ENCODE measurements around the gene SMIM28.

Gene SMIM28

DNA sequence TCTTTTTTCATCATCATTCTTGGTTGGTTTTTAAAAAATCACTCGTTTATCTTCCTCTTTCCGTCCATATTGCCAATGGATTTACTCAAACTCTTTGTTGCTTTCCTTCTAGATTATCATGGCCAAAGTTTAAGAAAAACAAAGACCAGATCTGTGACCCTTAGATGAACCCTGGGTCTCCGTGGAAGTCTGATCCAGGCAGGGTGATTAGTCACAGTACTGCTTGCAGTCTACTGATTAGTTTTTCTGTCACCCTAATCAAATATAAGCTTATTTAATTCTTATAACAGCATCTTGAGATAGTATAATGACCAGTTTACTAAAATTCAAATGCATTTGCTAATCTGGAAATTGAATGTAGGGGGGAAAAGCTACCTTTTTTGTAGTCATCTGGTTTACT lies 6.0 kb upstream of the SMIM28 start:
- H3K4me3 ChIP-seq (ENCODE audit: low read depth, low read length): no peak overlapping the region
- TF ChIP-seq, protein P1, sequence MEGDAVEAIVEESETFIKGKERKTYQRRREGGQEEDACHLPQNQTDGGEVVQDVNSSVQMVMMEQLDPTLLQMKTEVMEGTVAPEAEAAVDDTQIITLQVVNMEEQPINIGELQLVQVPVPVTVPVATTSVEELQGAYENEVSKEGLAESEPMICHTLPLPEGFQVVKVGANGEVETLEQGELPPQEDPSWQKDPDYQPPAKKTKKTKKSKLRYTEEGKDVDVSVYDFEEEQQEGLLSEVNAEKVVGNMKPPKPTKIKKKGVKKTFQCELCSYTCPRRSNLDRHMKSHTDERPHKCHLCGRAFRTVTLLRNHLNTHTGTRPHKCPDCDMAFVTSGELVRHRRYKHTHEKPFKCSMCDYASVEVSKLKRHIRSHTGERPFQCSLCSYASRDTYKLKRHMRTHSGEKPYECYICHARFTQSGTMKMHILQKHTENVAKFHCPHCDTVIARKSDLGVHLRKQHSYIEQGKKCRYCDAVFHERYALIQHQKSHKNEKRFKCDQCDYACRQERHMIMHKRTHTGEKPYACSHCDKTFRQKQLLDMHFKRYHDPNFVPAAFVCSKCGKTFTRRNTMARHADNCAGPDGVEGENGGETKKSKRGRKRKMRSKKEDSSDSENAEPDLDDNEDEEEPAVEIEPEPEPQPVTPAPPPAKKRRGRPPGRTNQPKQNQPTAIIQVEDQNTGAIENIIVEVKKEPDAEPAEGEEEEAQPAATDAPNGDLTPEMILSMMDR (IDR thresholded peaks at IDR 0.05; ENCODE audit: insufficient read depth, low read depth, low read length, missing control alignments): no peak
- no peak for DNase-seq (ENCODE audit: low read depth)

DNA sequence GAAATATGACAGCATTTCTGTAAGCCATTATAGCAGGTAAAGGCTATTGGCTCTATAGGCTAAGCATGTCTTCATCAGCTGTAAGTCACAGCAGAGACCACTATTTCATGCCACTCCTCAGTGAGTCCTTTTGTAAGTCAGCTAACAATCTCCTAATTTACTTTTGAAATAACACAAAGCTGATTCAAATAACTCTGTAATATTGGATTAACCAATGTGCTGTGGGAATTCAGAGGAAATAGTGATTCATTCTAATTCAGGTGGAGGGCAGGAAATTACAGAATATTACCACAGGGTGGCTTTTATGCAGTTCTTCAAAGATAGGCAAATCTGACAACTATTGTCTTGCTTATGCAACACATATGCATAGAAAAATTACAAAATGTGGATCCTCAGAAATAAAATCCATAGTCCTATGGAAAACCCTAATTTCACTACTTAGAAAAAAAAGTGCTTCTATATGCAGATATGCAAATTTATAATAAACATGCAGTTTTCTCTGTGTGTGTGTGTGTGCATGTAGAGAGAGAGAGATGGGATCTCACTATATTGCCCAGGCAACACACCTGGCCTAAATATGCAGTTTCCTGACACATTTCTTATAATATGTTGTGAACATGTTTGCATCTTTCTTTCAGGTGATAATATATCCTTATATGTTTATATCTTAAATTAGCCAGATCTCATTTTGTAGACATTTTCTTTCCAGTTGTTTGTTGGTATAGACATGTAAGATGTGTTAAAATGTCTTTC lies 4.8 kb upstream of the SMIM28 start:
- no peak for DNase-seq (ENCODE audit: low read depth)
- no peak overlapping the region for H3K4me3 ChIP-seq (ENCODE audit: low read depth, low read length)
- TF ChIP-seq, protein P1 (IDR thresholded peaks at IDR 0.05; ENCODE audit: insufficient read depth, low read depth, low read length, missing control alignments): no peak

DNA sequence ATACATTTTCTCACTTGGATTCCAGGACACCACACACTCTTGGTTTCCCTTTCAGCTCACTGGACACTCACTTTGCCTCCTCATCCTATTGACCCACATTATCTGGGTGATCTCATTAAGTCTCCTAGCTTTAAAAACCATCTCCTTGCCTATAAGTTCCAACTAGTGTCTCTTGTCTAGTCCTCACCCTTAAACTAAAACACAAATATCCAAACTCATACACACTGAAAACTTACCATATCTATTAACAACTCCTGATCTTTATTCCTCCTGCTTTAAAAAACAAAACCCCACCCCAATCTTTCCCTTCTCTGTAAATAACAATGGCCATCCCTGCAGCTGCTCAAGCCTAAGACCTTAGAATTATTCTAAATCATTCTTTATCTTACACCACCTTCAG lies 3.5 kb upstream of the SMIM28 start:
- TF ChIP-seq, protein P1 (IDR thresholded peaks at IDR 0.05; ENCODE audit: insufficient read depth, low read depth, low read length, missing control alignments): no peak
- DNase-seq (ENCODE audit: low read depth): no peak
- no peak overlapping the region for H3K4me3 ChIP-seq (ENCODE audit: low read depth, low read length)

- TF ChIP-seq, protein P1 (IDR thresholded peaks at IDR 0.05; ENCODE audit: insufficient read depth, low read depth, low read length, missing control alignments): no peak
- H3K4me3 ChIP-seq (ENCODE audit: low read depth, low read length): no peak overlapping the region
- no peak for DNase-seq (ENCODE audit: low read depth)
Measured at GRCh38 chr6:138374815-138375214, 2.9 kb upstream of the SMIM28 start.

DNA sequence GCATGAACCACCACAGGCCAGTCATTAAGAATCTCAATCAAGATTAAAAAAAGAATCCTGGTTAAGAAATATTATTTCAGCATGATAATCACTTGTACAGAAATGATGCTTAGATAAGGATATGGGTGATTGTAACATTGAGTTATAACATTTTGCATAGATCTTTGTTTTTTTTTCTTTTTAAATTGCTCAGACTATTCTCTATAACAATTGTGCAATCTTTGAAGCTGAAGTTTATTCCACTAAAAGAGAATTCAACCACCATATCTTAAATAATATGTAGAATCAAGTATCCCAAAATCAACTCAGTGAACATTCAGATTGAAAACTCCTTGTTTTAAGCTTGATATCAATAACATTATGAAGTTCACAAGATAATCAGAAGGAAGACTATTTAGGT lies 663 bp upstream of the SMIM28 start:
- TF ChIP-seq, protein P1 (IDR thresholded peaks at IDR 0.05; ENCODE audit: insufficient read depth, low read depth, low read length, missing control alignments): no peak
- DNase-seq (ENCODE audit: low read depth): no peak
- no peak overlapping the region for H3K4me3 ChIP-seq (ENCODE audit: low read depth, low read length)

DNA sequence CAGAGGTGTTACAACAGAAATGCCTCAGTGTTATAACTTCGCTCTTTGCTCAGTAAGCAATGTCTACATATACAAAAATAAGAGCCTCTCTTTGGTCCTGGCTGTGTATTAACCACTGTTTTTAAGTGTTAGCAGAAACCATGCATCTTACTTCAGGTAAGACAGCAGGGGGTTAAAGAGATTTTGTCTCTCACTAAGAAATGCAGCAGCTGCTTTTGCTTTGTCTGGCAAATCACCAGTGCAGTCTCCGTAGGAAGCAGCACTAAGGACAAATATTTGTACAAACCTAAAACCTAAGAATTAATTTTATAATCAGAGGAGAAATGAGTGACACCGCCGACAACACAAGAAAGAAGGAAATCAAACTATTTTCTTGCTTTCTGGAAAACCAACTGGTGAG lies 758 bp downstream of the SMIM28 start:
- no peak for DNase-seq (ENCODE audit: low read depth)
- H3K4me3 ChIP-seq (ENCODE audit: low read depth, low read length): no peak overlapping the region
- TF ChIP-seq, protein P1 (IDR thresholded peaks at IDR 0.05; ENCODE audit: insufficient read depth, low read depth, low read length, missing control alignments): no peak
